Thyroid gland (tissue), 4 donors: ENCODE data around the gene MEIS1. TPM values are rescaled to one million over a fixed set of nuclear protein-coding genes. Genes with fewer than 3 reads are reported as not detected.

Experiments used
- DNase-seq, 2 donors: peaks; one replicate each; pipeline ENCODE4 v3.0.0-alpha.2; 2019
- H3K27ac ChIP-seq, 3 donors: fragments of 200-600 bp; sonication (generic); 1 replicate in 2 of 3; 2 replicates in 1 of 3; pipeline ENCODE4 v1.5.1; 2016 to 2019; ENCODE audit warnings: mild to moderate bottlenecking in 1 of 3, moderate library complexity in 1 of 3
- H3K27me3 ChIP-seq: fragments of 200-600 bp; sonication (generic); one replicate; pipeline ENCODE4 v1.5.1; 2019
- H3K36me3 ChIP-seq, 2 donors: fragments of 200-600 bp; sonication (generic); one replicate each; pipeline ENCODE4 v1.5.1; 2016 to 2019
- H3K4me1 ChIP-seq, 2 donors: fragments of 200-600 bp; sonication (generic); one replicate each; pipeline ENCODE4 v1.5.1; 2017 to 2019
- H3K4me3 ChIP-seq, 3 donors: fragments of 200-600 bp; sonication (generic); replicated peaks in 1 of 3; 1 replicate in 2 of 3; 2 replicates in 1 of 3; pipeline ENCODE4 v1.5.1; 2016; ENCODE audit warnings: mild to moderate bottlenecking in 1 of 3
- H3K9me3 ChIP-seq: fragments of 200-600 bp; sonication (generic); one replicate; pipeline ENCODE4 v1.5.1; 2017
- CTCF ChIP-seq, 6 experiments: fragments of 200-600 bp in 3 of 6; fragments of 450-650 bp in 3 of 6; sonication (generic) in 3 of 6; IDR thresholded peaks; one replicate each; pipeline ENCODE4 v1.5.1; 2016 to 2019; ENCODE audit warnings: antibody characterized with exemption in 6 of 6, mild to moderate bottlenecking in 2 of 6, inconsistent platforms in 1 of 6, moderate library complexity in 1 of 6
- POLR2A ChIP-seq, 2 donors: fragments of 450-650 bp; IDR thresholded peaks; one replicate each; pipeline ENCODE4 v1.6.1; 2017; ENCODE audit warnings: antibody characterized with exemption in 2 of 2, mild to moderate bottlenecking in 2 of 2, moderate library complexity in 1 of 2
- WGBS, 2 donors: methylation state at CpG; one replicate each; pipeline ENCODE4 v1.1.5; 2017; 5-methylcytosine and 5-hydroxymethylcytosine counted together
- intact Hi-C: fragments of 100-400 bp; cut with DNase I; formaldehyde crosslinking; loops from one replicate; pipeline ENCODE4 v1.15.1; 2023
- total RNA-seq, 4 donors: library from RNA; depleted of rRNA; stranded (reverse); fragments of >200 nt; gene quantifications; one replicate each; pipeline ENCODE4 v1.2.3, GENCODE V29; 2016

MEIS1 gene
- total RNA-seq, 4 donors from 2014 or later, result 6.8 to 11.8 (median 9.4) TPM

GRCh38 chr2:66538291-66538690, 103.4 kb downstream of the MEIS1 start:
- H3K4me3 ChIP-seq, result no peak overlapping the region
- H3K4me1 ChIP-seq, result no peaks in the 10 kb centered on the region
- no peaks in the 10 kb centered on the region for H3K27me3 ChIP-seq
- DNase-seq, result no peak
- no peaks in the 10 kb centered on the region for H3K36me3 ChIP-seq
- no peaks in the 10 kb centered on the region for H3K9me3 ChIP-seq
- intact Hi-C loops, result no loop called here
- 73 to 84% methylated on average over 1 of the region's 1 CpG for WGBS, 2 donors
- no peak overlapping the region for H3K27ac ChIP-seq
- TF ChIP-seq CTCF (IDR thresholded peaks at IDR 0.05) (no peak), POLR2A (IDR thresholded peaks at IDR 0.05) (no peak)

GRCh38 chr2:66539452-66539851, 104.5 kb downstream of the MEIS1 start:
- WGBS, 2 donors, result 84 to 85% methylated on average over 5 of the region's 5 CpGs
- Histone ChIP-seq H3K9me3 (no peaks in the 10 kb centered on the region), H3K27ac (no peak overlapping the region), H3K4me3 (no peak overlapping the region), H3K27me3 (no peaks in the 10 kb centered on the region), H3K4me1 (no peaks in the 10 kb centered on the region), H3K36me3 (no peaks in the 10 kb centered on the region)
- no peak for TF ChIP-seq CTCF (IDR thresholded peaks at IDR 0.05)
- no peak for TF ChIP-seq POLR2A (IDR thresholded peaks at IDR 0.05)
- intact Hi-C loops, result no loop called here
- DNase-seq, result no peak

GRCh38 chr2:66541646-66542045, 106.7 kb downstream of the MEIS1 start:
- Histone ChIP-seq H3K27ac (no peak overlapping the region), H3K27me3 (no peaks in the 10 kb centered on the region), H3K9me3 (no peaks in the 10 kb centered on the region), H3K4me1 (no peaks in the 10 kb centered on the region), H3K4me3 (no peak overlapping the region), H3K36me3 (no peaks in the 10 kb centered on the region)
- no peak for DNase-seq
- no peak for TF ChIP-seq POLR2A (IDR thresholded peaks at IDR 0.05)
- no peak for TF ChIP-seq CTCF (IDR thresholded peaks at IDR 0.05)
- 77 to 85% methylated on average over 4 of the region's 4 CpGs for WGBS, 2 donors
- intact Hi-C loops, result no loop called here

- 81 to 84% methylated on average over 5 of the region's 5 CpGs for WGBS, 2 donors
- no peak overlapping the region for H3K27ac ChIP-seq
These were observed 108.4 kb downstream of the MEIS1 start for GRCh38 chr2:66543257-66543767.

GRCh38 chr2:66544258-66544657, 109.3 kb downstream of the MEIS1 start:
- no peak for DNase-seq
- intact Hi-C loops, result no loop called here
- H3K4me3 ChIP-seq, result no peak overlapping the region
- no peak for TF ChIP-seq POLR2A (IDR thresholded peaks at IDR 0.05)
- TF ChIP-seq CTCF (IDR thresholded peaks at IDR 0.05), result no peak
- H3K27me3 ChIP-seq, result no peaks in the 10 kb centered on the region
- WGBS, 2 donors, result 78 to 93% methylated on average over 2 of the region's 2 CpGs
- H3K4me1 ChIP-seq, result no peaks in the 10 kb centered on the region
- H3K36me3 ChIP-seq, result no peaks in the 10 kb centered on the region
- no peak overlapping the region for H3K27ac ChIP-seq
- H3K9me3 ChIP-seq, result no peaks in the 10 kb centered on the region

More at GRCh38 chr2:66543257-66543767, 108.4 kb downstream of the MEIS1 start:
- Histone ChIP-seq H3K4me1 (no peaks in the 10 kb centered on the region), H3K9me3 (no peaks in the 10 kb centered on the region), H3K4me3 (no peak overlapping the region), H3K27me3 (no peaks in the 10 kb centered on the region), H3K36me3 (no peaks in the 10 kb centered on the region)
- DNase-seq, result no peak
- intact Hi-C loops, result no loop called here
- no peak for TF ChIP-seq POLR2A (IDR thresholded peaks at IDR 0.05)
- no peak for TF ChIP-seq CTCF (IDR thresholded peaks at IDR 0.05)
